K562 (cell line): ENCODE results near the gene PAPOLB. TPM values are rescaled to one million over a fixed set of nuclear protein-coding genes. Genes with fewer than 3 reads are reported as not detected.
A peak's percentile ranks its signal among the peaks of the same experiment; 100 is the strongest.

ENCODE experiments used
- ATAC-seq: fragments of 200-7000 bp; cut with Tn5 transposase; 3 replicates; pipeline ENCODE4 v1.9.1; 2020; ENCODE audit warnings: moderate library complexity
- BruUV-seq: library from RNA; stranded (reverse); fragments of 400-500 nt; replicated peaks from 2 replicates; lab custom pipeline; 2021; lab: Mats Ljungman, UMichigan
- CTCF ChIA-PET: fragments of 300-600 bp; formaldehyde crosslinking; extraction: SDS; loops from one replicate; lab custom pipeline; 2021; ENCODE audit warnings: low intra/inter-chr PET ratio; lab: Yijun Ruan, JAX
- POLR2A ChIA-PET: fragments of 300-600, 350-650 bp; sonication (Branson Sonifier 250); formaldehyde crosslinking; extraction: SDS; loops from one replicate; lab custom pipeline; 2021; ENCODE audit warnings: antibody characterized with exemption, inconsistent platforms; lab: Yijun Ruan, JAX
- DNase-seq, 4 experiments: peaks; one replicate each; pipeline versions ENCODE4 v3.0.0 to v3.0.0-alpha.2; 2011 to 2018; ENCODE audit warnings: low spot score in 3 of 4, mixed read lengths in 3 of 4; ENCODE audit errors: extremely low read depth in 1 of 4
- FAIRE-seq: peaks from 2 replicates; lab custom pipeline; 2011; peaks lifted over from hg19 to GRCh38; lab: Jason Lieb, UNC
- H2AFZ ChIP-seq: 2 replicates; pipeline ENCODE4 v1.6.0; 2011; ENCODE audit warnings: low read depth, low read length, control low read depth, inconsistent platforms
- H3K27ac ChIP-seq: fragments of 200-600 bp; 3 replicates; pipeline ENCODE4 v1.8.0; 2011; ENCODE audit warnings: low read depth, mild to moderate bottlenecking, control low read depth, inconsistent platforms, low read length, moderate library complexity, mixed read lengths; ENCODE audit errors: extremely low read depth
- H3K27me3 ChIP-seq, 2 experiments: fragments of 300-600 bp in 1 of 2; 2 replicates in 1 of 2; 3 replicates in 1 of 2; pipeline versions ENCODE4 v1.6.0 to v1.8.0; 2011; ENCODE audit warnings: inconsistent platforms in 2 of 2, low read length in 2 of 2, mild to moderate bottlenecking in 1 of 2, mixed read lengths in 1 of 2, moderate library complexity in 1 of 2; ENCODE audit not compliant: control insufficient read depth in 2 of 2, insufficient read depth in 2 of 2
- H3K36me3 ChIP-seq: fragments of 300-600 bp; 3 replicates; pipeline ENCODE4 v1.8.0; 2011; ENCODE audit warnings: mild to moderate bottlenecking, low read length, inconsistent platforms; ENCODE audit not compliant: control insufficient read depth, insufficient read depth
- H3K4me1 ChIP-seq, 2 experiments: fragments of 200-600 bp in 1 of 2; replicated peaks in 1 of 2; 2 replicates in 1 of 2; 3 replicates in 1 of 2; pipeline versions ENCODE4 v1.5.1 to v1.8.0; 2011; ENCODE audit warnings: inconsistent platforms in 2 of 2, low read length in 2 of 2, mild to moderate bottlenecking in 1 of 2, mixed read lengths in 1 of 2, moderate library complexity in 1 of 2; ENCODE audit not compliant: control insufficient read depth in 2 of 2, insufficient read depth in 2 of 2
- H3K4me2 ChIP-seq: 2 replicates; pipeline ENCODE4 v1.6.1; 2011; ENCODE audit warnings: low read length, control low read depth, inconsistent platforms, mixed read lengths; ENCODE audit not compliant: insufficient read depth
- H3K4me3 ChIP-seq: fragments of 200-600 bp; sonication (generic), shearing (Covaris generic); 2 replicates; pipeline ENCODE4 v1.5.1; 2016; ENCODE audit warnings: control low read depth, inconsistent platforms
- H3K79me2 ChIP-seq: fragments of 200-600 bp; 3 replicates; pipeline ENCODE4 v1.8.0; 2011; ENCODE audit warnings: low read length, inconsistent platforms; ENCODE audit not compliant: control insufficient read depth, insufficient read depth
- H3K9ac ChIP-seq, 2 experiments: 2 replicates each; pipeline versions ENCODE4 v1.6.0 to v1.6.1; 2011; ENCODE audit warnings: low read depth in 2 of 2, low read length in 2 of 2, control low read depth in 1 of 2, inconsistent platforms in 1 of 2, mild to moderate bottlenecking in 1 of 2, mixed read lengths in 1 of 2; ENCODE audit not compliant: insufficient read depth in 1 of 2
- H3K9me1 ChIP-seq: one replicate; pipeline ENCODE4 v1.6.0; 2011; ENCODE audit warnings: inconsistent platforms, mild to moderate bottlenecking, low read length, moderate library complexity; ENCODE audit not compliant: control insufficient read depth, insufficient read depth
- H3K9me3 ChIP-seq: replicated peaks from 2 replicates; pipeline ENCODE4 v1.5.1; 2011; ENCODE audit warnings: low read depth, low read length, inconsistent platforms; ENCODE audit not compliant: control insufficient read depth, insufficient read depth
- H4K20me1 ChIP-seq: replicated peaks from 2 replicates; pipeline ENCODE4 v1.6.1; 2011; ENCODE audit warnings: low read length, inconsistent platforms, mixed read lengths; ENCODE audit not compliant: control insufficient read depth, insufficient read depth
- CHD1 ChIP-seq: fragments of 200-600 bp; sonication (generic); IDR thresholded peaks from one replicate; pipeline ENCODE4 v1.6.1; 2012; ENCODE audit warnings: mild to moderate bottlenecking, moderate library complexity, low read length, inconsistent platforms
- GABPA ChIP-seq: fragments of 200-800 bp; sonication (Bioruptor generic); conservative IDR thresholded peaks from 2 replicates; pipeline ENCODE4 v1.6.1; 2016; ENCODE audit warnings: low read depth, missing genetic modification characterization, missing compliant biosample characterization
- NR2C2 ChIP-seq, 2 experiments: fragments of 200-800 bp in 1 of 2; sonication (Bioruptor generic) in 1 of 2; sonication (generic) in 1 of 2; formaldehyde crosslinking in 1 of 2; IDR thresholded peaks; 2 replicates each; pipeline versions ENCODE4 v1.6.1 to v1.8.0; 2016 to 2022; ENCODE audit warnings: mild to moderate bottlenecking in 1 of 2, missing compliant biosample characterization in 1 of 2, missing genetic modification characterization in 1 of 2, missing genetic modification reagents in 1 of 2
- NR2F6 ChIP-seq: fragments of 450-650 bp; formaldehyde crosslinking; IDR thresholded peaks from 2 replicates; pipeline ENCODE4 v1.4.0; 2020; ENCODE audit warnings: mild to moderate bottlenecking
- RAD21 ChIP-seq, 2 experiments: fragments of 250-450 bp in 1 of 2; fragments of 450-650 bp in 1 of 2; sonication (Bioruptor Pico) in 1 of 2; formaldehyde crosslinking in 1 of 2; IDR thresholded peaks in 1 of 2; conservative IDR thresholded peaks in 1 of 2; 2 replicates each; pipeline versions ENCODE4 v1.4.0 to v1.8.0; 2020 to 2022; ENCODE audit warnings: mild to moderate bottlenecking in 2 of 2, moderate library complexity in 1 of 2
- RBFOX2 ChIP-seq: fragments of 200-400 bp; formaldehyde crosslinking; IDR thresholded peaks from 2 replicates; pipeline ENCODE4 v1.6.1; 2017; ENCODE audit warnings: low read depth, mild to moderate bottlenecking, low read length, moderate library complexity
- RUNX1 ChIP-seq: sonication (generic); IDR thresholded peaks from 2 replicates; pipeline ENCODE4 v1.6.1; 2016; ENCODE audit warnings: antibody characterized with exemption, low read depth
- ZNF263 ChIP-seq: sonication (generic); formaldehyde crosslinking; IDR thresholded peaks from 2 replicates; pipeline ENCODE4 v1.8.0; 2022; ENCODE audit warnings: mild to moderate bottlenecking, missing genetic modification reagents, borderline replicate concordance
- ZNF311 ChIP-seq: fragments of 250-450 bp; sonication (Bioruptor Pico); IDR thresholded peaks from 2 replicates; pipeline ENCODE4 v1.4.0; 2020; ENCODE audit warnings: mild to moderate bottlenecking, moderate library complexity
- ZNF707 ChIP-seq: fragments of 250-450 bp; sonication (Bioruptor Pico); conservative IDR thresholded peaks from 2 replicates; pipeline ENCODE4 v1.8.0; 2022; ENCODE audit warnings: inconsistent platforms, mild to moderate bottlenecking, moderate library complexity
- WGBS: fragments of 100-300 bp; shearing (Covaris generic); methylation state at CpG from one replicate; pipeline ENCODE4 v1.1.6; 2016; ENCODE audit warnings: low coverage, mixed read lengths; ENCODE audit not compliant: insufficient coverage; ENCODE audit errors: missing lambda C conversion rate; 5-methylcytosine and 5-hydroxymethylcytosine counted together
- in situ Hi-C: fragments of 300-500 bp; cut with MboI; formaldehyde crosslinking; loops from 4 replicates; pipeline ENCODE4 v1.15.0; 2018; ENCODE audit warnings: inconsistent platforms, mixed read lengths
- intact Hi-C: fragments of 100-400 bp; cut with micrococcal nuclease; formaldehyde crosslinking; loops from 2 replicates; pipeline ENCODE4 v1.14.2; 2022
- polyA plus RNA-seq, 8 experiments: library from polyadenylated mRNA; depleted of rRNA in 4 of 8; stranded (reverse) in 5 of 8; unstranded in 3 of 8; fragments of >200 nt; fragmentation: Nextera tagmentation in 2 of 8; fragmentation: Illumina TruSeq in 1 of 8; extraction: Ambion mirVana in 2 of 8; extraction: Trizol in 1 of 8; gene quantifications; 2 replicates each; pipeline versions ENCODE4 v1.2.1 to v1.2.3, GENCODE V29; 2011 to 2014; ENCODE audit warnings: inconsistent platforms in 1 of 8, missing spikeins in 1 of 8
- total RNA-seq, 7 experiments: library from RNA; depleted of rRNA in 6 of 7; stranded (reverse); fragments of >200 nt in 6 of 7; fragmentation: Illumina TruSeq in 2 of 7; extraction: Trizol in 2 of 7; gene quantifications; 2 replicates each; pipeline versions ENCODE4 v1.2.1 to v1.2.3, GENCODE V29; 2011 to 2021; ENCODE audit warnings: low replicate concordance in 1 of 7
- TF ChIP-seq, protein P1 (sequence below): IDR thresholded peaks from 2 replicates; pipeline ENCODE4 v1.6.1; 2016; ENCODE audit warnings: missing genetic modification characterization, missing compliant biosample characterization
- TF ChIP-seq, protein P2 (sequence below): sonication (generic); formaldehyde crosslinking; IDR thresholded peaks from 2 replicates; pipeline ENCODE4 v1.5.0; 2020; ENCODE audit warnings: missing genetic modification reagents
- TF ChIP-seq, protein P3 (sequence below): fragments of 250-450 bp; sonication (Bioruptor Pico); IDR thresholded peaks from 2 replicates; pipeline ENCODE4 v1.4.0; 2020; ENCODE audit warnings: mild to moderate bottlenecking
- TF ChIP-seq, protein P4 (sequence below), 2 experiments: fragments of 200-800 bp in 1 of 2; sonication (Bioruptor generic) in 1 of 2; sonication (generic) in 1 of 2; formaldehyde crosslinking in 1 of 2; IDR thresholded peaks in 1 of 2; conservative IDR thresholded peaks in 1 of 2; 2 replicates each; pipeline versions ENCODE4 v1.5.0 to v1.6.1; 2016 to 2020; ENCODE audit warnings: missing compliant biosample characterization in 1 of 2, missing genetic modification characterization in 1 of 2, missing genetic modification reagents in 1 of 2

Gene PAPOLB
- total and polyA plus RNA-seq, 9 of the 15 experiments (the other 6 are each of a cell fraction or from before 2014, with no cell fraction given): 0.04 to 0.33 (median 0.16) TPM; not detected in 4

DNA sequence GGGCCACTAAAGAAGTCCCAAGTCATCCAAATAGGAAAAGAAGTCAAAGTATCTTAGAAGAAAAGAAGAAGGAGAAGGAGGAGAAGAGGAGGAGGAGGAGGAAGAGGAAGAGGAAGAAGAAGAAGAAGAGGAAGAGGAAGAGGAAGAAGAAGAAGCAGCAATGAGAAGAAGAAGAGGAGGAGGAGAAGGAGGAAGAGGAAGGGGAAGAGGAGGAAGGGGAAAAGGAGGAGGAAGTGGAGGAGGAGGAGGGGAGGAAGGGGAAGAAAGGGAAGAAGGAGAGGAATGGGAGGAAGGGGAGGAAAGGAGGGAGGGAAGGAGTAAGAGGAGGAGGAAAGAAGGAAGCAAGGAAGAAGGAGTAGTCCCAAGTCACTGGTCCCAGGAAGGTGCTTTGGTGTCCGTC, 43.3 kb upstream of the PAPOLB start:
- intact Hi-C loops (no loop called here), in situ Hi-C loops (no loop called here)
- no peak overlapping the region for H3K4me2 ChIP-seq
- CTCF ChIA-PET: no interaction called here
- H2AFZ ChIP-seq: no peak overlapping the region
- no peak for ATAC-seq
- TF ChIP-seq ZNF311 (CRISPR knock-in tag): no peak
- TF ChIP-seq, protein P1, sequence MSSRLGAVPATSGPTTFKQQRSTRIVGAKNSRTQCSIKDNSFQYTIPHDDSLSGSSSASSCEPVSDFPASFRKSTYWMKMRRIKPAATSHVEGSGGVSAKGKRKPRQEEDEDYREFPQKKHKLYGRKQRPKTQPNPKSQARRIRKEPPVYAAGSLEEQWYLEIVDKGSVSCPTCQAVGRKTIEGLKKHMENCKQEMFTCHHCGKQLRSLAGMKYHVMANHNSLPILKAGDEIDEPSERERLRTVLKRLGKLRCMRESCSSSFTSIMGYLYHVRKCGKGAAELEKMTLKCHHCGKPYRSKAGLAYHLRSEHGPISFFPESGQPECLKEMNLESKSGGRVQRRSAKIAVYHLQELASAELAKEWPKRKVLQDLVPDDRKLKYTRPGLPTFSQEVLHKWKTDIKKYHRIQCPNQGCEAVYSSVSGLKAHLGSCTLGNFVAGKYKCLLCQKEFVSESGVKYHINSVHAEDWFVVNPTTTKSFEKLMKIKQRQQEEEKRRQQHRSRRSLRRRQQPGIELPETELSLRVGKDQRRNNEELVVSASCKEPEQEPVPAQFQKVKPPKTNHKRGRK (tag): peak; percentile 49; the same call in 1 of the 2 replicates
- no peak for TF ChIP-seq GABPA (tag)
- TF ChIP-seq, protein P2, sequence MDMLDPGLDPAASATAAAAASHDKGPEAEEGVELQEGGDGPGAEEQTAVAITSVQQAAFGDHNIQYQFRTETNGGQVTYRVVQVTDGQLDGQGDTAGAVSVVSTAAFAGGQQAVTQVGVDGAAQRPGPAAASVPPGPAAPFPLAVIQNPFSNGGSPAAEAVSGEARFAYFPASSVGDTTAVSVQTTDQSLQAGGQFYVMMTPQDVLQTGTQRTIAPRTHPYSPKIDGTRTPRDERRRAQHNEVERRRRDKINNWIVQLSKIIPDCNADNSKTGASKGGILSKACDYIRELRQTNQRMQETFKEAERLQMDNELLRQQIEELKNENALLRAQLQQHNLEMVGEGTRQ (CRISPR knock-in tag): no peak
- TF ChIP-seq, protein P3, sequence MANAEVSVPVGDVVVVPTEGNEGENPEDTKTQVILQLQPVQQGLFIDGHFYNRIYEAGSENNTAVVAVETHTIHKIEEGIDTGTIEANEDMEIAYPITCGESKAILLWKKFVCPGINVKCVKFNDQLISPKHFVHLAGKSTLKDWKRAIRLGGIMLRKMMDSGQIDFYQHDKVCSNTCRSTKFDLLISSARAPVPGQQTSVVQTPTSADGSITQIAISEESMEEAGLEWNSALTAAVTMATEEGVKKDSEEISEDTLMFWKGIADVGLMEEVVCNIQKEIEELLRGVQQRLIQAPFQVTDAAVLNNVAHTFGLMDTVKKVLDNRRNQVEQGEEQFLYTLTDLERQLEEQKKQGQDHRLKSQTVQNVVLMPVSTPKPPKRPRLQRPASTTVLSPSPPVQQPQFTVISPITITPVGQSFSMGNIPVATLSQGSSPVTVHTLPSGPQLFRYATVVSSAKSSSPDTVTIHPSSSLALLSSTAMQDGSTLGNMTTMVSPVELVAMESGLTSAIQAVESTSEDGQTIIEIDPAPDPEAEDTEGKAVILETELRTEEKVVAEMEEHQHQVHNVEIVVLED (CRISPR knock-in tag): no peak
- TF ChIP-seq RUNX1: no peak
- no peak for TF ChIP-seq NR2F6 (CRISPR knock-in tag)
- no peak for TF ChIP-seq NR2C2 (CRISPR knock-in tag; IDR thresholded peaks at IDR 0.05)
- TF ChIP-seq NR2C2 (tag; IDR thresholded peaks at IDR 0.05): no peak
- TF ChIP-seq RBFOX2: no peak
- TF ChIP-seq CHD1: no peak
- no peak for TF ChIP-seq RAD21 (CRISPR knock-in tag; conservative IDR thresholded peaks at IDR 0.05 in 1 of 2, IDR thresholded peaks at IDR 0.05 in 1 of 2)
- 0 out of 2 replicates have a peak, but pooled peaks have one; percentile 47 for TF ChIP-seq ZNF263 (CRISPR knock-in tag)
- TF ChIP-seq, protein P4, sequence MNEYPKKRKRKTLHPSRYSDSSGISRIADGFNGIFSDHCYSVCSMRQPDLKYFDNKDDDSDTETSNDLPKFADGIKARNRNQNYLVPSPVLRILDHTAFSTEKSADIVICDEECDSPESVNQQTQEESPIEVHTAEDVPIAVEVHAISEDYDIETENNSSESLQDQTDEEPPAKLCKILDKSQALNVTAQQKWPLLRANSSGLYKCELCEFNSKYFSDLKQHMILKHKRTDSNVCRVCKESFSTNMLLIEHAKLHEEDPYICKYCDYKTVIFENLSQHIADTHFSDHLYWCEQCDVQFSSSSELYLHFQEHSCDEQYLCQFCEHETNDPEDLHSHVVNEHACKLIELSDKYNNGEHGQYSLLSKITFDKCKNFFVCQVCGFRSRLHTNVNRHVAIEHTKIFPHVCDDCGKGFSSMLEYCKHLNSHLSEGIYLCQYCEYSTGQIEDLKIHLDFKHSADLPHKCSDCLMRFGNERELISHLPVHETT (CRISPR knock-in tag; conservative IDR thresholded peaks at IDR 0.05 in 1 of 2, IDR thresholded peaks at IDR 0.05 in 1 of 2): no peak
- no peak for TF ChIP-seq ZNF707 (CRISPR knock-in tag)
- TF ChIP-seq, all 486 proteins: peak for 2
- Histone ChIP-seq H3K9ac (no peak overlapping the region), H3K9me1 (no peaks in the 10 kb centered on the region), H3K79me2 (no peaks in the 10 kb centered on the region), H3K36me3 (no peaks in the 10 kb centered on the region), H4K20me1 (no peaks in the 10 kb centered on the region), H3K27me3 (peaks cover 13 to 50% of the 10 kb centered on the region in 2 experiments; a peak in 4 of 5 replicates), H3K4me1 (no peaks in the 10 kb centered on the region; a peak in 2 of 5 replicates), H3K9me3 (no peaks in the 10 kb centered on the region), H3K27ac (no peak overlapping the region), H3K4me3 (no peak overlapping the region)
- POLR2A ChIA-PET: no interaction called here
- no peak for FAIRE-seq
- WGBS: 0% methylated on average over 1 of the region's 1 CpG
- DNase-seq: no peak
- no TSS peak for BruUV-seq
